Activated naive CD4-positive, alpha-beta T cell treated with anti-CD3 and anti-CD28 coated beads for 36 hours (primary cell): ENCODE data around the gene ITGA11. TPM values are rescaled to one million over a fixed set of nuclear protein-coding genes. Genes with fewer than 3 reads are reported as not detected.

Experiments
- CTCF ChIA-PET: fragments of 350-600 bp; sonication (Branson Sonifier 250); formaldehyde crosslinking; loops from one replicate; lab custom pipeline; 2021; ENCODE audit warnings: antibody characterized with exemption; lab: Charles Lee
- DNase-seq: peaks from one replicate; pipeline ENCODE4 v3.0.0-alpha.2; 2020
- H3K27ac Mint-ChIP-seq: one replicate; pipeline ENCODE4 v1.8.0; 2021; ENCODE audit warnings: mild to moderate bottlenecking, mixed read lengths
- H3K27me3 Mint-ChIP-seq: one replicate; pipeline ENCODE4 v1.8.0; 2021; ENCODE audit warnings: low read depth, mixed read lengths
- H3K36me3 Mint-ChIP-seq: one replicate; pipeline ENCODE4 v1.8.0; 2021; ENCODE audit warnings: low read depth, mixed read lengths
- H3K4me1 Mint-ChIP-seq: one replicate; pipeline ENCODE4 v1.8.0; 2021; ENCODE audit warnings: low read depth, mixed read lengths
- H3K4me3 Mint-ChIP-seq: one replicate; pipeline ENCODE4 v1.8.0; 2021; ENCODE audit warnings: mild to moderate bottlenecking, moderate library complexity, mixed read lengths
- H3K9me3 Mint-ChIP-seq: one replicate; pipeline ENCODE4 v1.8.0; 2021; ENCODE audit warnings: mixed read lengths
- intact Hi-C: fragments of 100-400 bp; cut with micrococcal nuclease; formaldehyde crosslinking; loops from one replicate; pipeline ENCODE4 v1.15.1; 2023
- total RNA-seq, 2 experiments: library from RNA; stranded (reverse); gene quantifications; one replicate each; pipeline ENCODE4 v1.2.3, GENCODE V29; 2021

The ITGA11 gene
- total RNA-seq, 2 experiments from 2014 or later = 0.02 to 0.12 TPM

DNA sequence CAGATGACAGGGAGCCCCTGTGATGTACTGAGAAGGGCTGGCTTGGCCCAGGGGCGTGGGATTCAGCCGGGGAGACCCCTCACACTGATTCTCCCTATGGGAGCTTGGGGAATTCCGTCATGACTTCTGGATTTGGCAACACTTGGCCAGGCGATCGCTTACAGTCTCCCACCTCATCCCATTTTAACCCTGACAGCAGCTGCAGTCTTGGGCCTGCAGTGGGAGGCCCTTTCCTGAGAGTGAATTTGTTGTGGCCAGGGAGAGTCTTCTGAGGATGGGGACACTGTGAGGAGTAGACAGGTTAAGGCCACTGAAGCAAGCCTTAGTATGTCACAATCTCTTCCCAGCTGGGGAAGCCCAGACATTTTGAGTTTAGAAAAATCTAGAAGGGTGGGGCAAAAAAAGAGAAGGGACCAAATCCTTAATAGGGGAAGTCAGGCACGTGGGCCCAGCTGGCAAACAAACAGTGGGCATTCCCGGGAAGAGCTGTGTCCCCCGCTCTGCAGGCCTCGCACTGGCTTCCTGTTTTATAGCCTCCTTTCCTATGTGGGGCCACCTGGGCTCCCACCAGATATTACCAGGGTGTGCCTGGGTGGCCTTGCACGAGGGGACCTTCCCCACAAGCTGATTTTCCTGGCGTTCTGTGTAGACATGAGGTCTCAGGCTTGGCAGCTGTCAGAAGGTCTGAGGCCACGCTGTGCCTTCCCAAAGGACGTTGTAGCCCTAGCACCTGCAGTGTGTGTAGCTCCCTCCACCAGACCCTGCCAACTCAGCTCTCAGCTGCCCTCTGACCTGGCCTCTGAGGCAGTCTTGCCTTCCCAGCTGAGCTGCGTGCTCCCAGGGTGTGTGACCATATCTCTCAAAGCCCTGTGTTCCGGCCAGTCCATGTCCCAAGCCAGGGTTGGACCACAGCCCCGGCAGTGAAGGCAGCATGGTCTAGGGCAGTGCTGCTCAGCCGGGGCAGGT lies 89.9 kb downstream of the ITGA11 start:
- intact Hi-C loops = no loop called here
- Mint-ChIP-seq H3K9me3 (no peaks in the 10 kb centered on the region), H3K4me1 (no peaks in the 10 kb centered on the region), H3K27ac (no peak overlapping the region), H3K27me3 (no peaks in the 10 kb centered on the region), H3K4me3 (no peak overlapping the region), H3K36me3 (no peaks in the 10 kb centered on the region)
- no peak for DNase-seq
- CTCF ChIA-PET = interaction anchor here (0.7 to 1.9 kb wide), 4 partner anchors 13 to 35 kb away, joined by 3 to 5 read pairs (median 4); no protein-coding TSS in a partner anchor

DNA sequence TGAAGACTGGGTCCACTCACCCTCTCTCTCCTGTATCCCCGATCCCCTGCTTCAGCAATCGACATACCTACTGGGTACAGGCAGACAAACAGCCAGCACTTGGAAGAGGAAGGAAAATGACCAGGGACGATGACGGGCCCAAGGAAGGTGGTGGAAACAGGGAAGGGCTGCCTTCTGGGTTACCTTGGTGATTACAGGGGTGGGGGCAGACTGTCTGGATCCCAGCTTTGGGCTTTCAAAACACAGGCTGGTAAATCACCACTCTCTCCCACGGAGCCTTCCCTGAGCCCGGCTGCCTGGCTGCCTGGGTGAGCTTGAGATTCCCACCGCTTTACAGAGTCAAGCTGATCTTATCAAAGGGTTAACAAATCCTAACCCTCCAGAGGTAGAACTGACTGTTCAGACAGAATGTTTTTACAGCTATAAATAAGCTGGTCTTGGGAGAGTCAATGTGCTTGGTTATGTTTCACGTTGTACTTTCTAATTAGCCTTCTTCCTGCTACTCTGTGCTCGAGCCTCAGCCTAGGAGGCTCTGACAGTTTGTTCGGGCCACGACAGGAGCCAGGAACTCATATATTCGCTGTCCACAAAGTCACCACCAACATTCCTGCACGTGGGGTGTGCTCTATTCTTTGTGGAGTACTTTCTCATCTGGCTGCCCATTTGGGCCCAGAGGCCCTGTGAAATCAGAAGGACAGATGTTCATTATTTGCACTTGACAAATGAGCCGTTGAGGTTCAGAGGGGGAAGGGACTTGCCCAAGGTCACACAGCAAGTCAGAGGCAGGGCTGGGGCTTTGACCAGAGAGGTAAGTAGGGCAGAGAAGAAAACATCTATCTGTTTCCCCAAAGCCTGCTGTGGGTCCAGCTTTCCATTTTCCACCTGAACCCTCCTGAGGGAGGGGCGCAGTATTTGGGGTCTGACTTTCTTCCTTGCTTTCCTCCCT lies 91.0 kb downstream of the ITGA11 start:
- CTCF ChIA-PET = interaction anchor here (1.9 kb wide), 1 partner anchor 34 kb away, joined by 5 read pairs; no protein-coding TSS in a partner anchor
- intact Hi-C loops = no loop called here
- Mint-ChIP-seq H3K36me3 (no peaks in the 10 kb centered on the region), H3K4me1 (no peaks in the 10 kb centered on the region), H3K27me3 (no peaks in the 10 kb centered on the region), H3K4me3 (no peak overlapping the region), H3K9me3 (no peaks in the 10 kb centered on the region), H3K27ac (no peak overlapping the region)
- DNase-seq = no peak

DNA sequence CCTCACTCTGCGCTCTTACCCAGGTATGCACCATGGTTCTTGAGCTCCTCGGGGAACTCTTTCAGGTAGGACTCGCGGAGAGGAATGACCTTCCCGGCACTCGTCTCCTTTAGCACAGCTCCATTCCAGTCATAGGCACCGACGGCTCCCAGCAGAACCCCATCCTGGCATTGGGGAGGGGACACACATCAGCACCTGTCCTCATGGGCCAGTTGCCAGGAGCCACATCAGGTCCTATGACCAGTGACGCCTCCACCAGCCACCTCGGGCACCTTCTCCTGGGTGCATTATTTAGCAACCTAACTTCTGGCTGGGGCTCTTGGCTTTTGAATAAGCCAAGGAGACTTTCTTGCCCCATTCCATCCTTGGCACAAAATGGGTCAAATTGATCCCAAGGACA lies 92.5 kb downstream of the ITGA11 start:
- intact Hi-C loops = no loop called here
- CTCF ChIA-PET = no interaction called here
- H3K27ac Mint-ChIP-seq = no peak overlapping the region
- DNase-seq = no peak
- no peaks in the 10 kb centered on the region for H3K36me3 Mint-ChIP-seq
- H3K4me1 Mint-ChIP-seq = no peaks in the 10 kb centered on the region
- no peak overlapping the region for H3K4me3 Mint-ChIP-seq
- H3K9me3 Mint-ChIP-seq = no peaks in the 10 kb centered on the region
- no peaks in the 10 kb centered on the region for H3K27me3 Mint-ChIP-seq

DNA sequence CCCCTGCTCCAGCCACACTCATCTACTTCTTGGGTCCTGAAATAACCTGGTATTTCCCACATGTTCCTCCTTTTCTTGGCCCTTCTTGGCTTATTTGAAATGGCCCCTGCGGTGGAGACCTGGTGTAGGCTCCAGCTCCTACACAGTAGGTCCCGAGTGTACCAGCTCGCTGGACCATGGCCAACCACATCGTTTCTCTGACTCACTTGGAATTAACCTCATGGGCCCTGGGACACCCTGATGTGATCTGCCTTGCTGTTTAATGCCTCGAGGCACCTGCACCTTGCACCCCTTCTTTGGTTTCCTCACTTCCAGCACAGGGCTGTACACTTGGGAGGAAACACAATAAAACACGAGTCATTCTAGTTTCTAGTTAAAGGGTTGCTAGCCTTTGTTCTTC lies 94.1 kb downstream of the ITGA11 start:
- Mint-ChIP-seq H3K36me3 (no peaks in the 10 kb centered on the region), H3K9me3 (no peaks in the 10 kb centered on the region), H3K4me1 (no peaks in the 10 kb centered on the region), H3K27ac (no peak overlapping the region), H3K4me3 (no peak overlapping the region), H3K27me3 (no peaks in the 10 kb centered on the region)
- CTCF ChIA-PET = interaction anchor here (0.7 kb wide), 2 partner anchors 32 to 40 kb away, joined by 3 read pairs; no protein-coding TSS in a partner anchor
- no peak for DNase-seq
- intact Hi-C loops = no loop called here

DNA sequence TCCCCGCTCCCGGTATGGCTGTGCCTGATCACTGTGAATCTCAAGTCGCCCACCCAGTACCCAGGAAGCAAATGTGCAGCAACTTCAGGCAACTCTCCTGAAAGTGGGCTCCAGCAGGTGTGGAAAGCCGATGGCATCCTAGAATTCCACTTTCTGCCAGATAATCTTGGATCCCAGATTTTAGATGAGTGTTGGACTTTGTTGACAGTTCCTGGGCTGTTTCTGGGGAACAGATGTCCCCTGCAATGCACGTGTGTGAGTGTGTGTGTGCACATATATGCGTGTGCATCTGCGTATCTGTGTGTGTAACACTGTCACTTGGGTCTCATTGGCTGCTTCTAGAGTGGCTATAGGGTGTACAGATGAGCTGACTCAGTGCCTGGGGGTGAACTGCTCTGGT lies 95.4 kb downstream of the ITGA11 start:
- intact Hi-C loops = no loop called here
- DNase-seq = no peak
- Mint-ChIP-seq H3K36me3 (no peaks in the 10 kb centered on the region), H3K4me1 (no peaks in the 10 kb centered on the region), H3K27ac (no peak overlapping the region), H3K27me3 (no peaks in the 10 kb centered on the region), H3K9me3 (no peaks in the 10 kb centered on the region), H3K4me3 (no peak overlapping the region)
- CTCF ChIA-PET = no interaction called here

DNA sequence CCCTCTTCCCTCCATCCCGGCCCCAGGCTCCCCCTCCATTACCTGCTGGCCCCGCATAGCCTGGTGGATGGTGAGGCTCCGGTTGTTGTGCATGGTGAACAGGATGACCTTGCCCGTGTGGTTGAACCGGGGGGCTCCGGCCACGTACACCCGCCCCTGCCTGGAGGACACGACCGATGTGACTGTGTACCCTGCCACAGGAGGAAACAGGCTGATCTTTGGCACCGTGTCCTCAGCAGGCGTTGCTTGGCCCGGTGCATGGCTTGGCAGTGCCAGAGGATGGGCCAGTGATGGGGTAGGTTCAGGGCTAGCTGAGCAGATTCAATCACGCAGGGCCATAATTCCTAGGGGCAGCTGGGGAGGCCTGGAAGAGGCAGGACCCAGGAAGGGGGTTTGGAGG lies 96.3 kb downstream of the ITGA11 start:
- Mint-ChIP-seq H3K27me3 (no peaks in the 10 kb centered on the region), H3K4me1 (no peaks in the 10 kb centered on the region), H3K4me3 (no peak overlapping the region), H3K9me3 (no peaks in the 10 kb centered on the region), H3K36me3 (no peaks in the 10 kb centered on the region), H3K27ac (no peak overlapping the region)
- intact Hi-C loops = no loop called here
- CTCF ChIA-PET = no interaction called here
- DNase-seq = no peak

DNA sequence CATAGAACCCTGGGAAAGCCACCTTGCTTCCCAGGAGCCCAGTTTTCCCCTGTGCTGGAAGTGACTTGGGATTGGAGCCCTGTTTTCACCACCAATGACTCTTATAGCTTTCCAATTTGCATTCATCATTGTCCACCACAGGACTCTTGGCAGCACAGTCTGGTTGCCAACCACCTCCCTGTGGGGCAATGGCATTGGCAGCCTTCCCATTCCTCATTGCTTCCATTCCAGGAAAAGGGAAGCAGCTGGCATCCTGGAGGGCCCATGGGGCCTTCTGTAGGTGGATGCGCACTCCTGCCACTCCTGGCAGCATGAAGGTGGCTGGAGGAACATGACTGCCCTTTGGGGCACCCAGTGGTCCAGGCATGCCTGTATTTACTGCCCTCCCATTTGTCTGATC lies 96.7 kb downstream of the ITGA11 start:
- Mint-ChIP-seq H3K27ac (no peak overlapping the region), H3K4me3 (no peak overlapping the region), H3K27me3 (no peaks in the 10 kb centered on the region), H3K4me1 (no peaks in the 10 kb centered on the region), H3K9me3 (no peaks in the 10 kb centered on the region), H3K36me3 (no peaks in the 10 kb centered on the region)
- no peak for DNase-seq
- intact Hi-C loops = no loop called here
- CTCF ChIA-PET = no interaction called here

DNA sequence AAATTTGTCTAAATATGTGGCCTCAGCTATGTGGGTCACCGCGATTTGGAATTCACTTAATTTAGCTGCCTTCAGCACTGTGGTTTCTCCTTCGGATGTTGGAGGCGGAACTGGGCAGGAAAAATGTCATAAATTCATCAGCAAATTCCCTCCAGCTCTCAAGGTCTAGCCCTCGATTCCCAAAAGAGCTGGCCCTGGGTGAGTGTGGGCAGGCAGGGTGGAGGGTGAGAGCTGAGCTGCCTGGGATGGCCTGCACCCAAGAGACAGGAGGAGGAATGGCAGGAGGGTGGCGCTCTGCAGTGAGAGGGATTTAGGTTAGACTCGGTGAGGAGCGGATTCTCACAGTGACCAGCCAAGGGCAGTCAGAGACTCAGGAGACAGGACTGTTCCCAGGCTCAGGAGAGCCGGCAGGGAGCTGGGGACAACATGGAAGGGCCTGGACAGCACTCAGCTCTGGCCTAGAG lies 97.3 kb downstream of the ITGA11 start:
- intact Hi-C loops = no loop called here
- Mint-ChIP-seq H3K27ac (no peak overlapping the region), H3K4me1 (no peaks in the 10 kb centered on the region), H3K27me3 (no peaks in the 10 kb centered on the region), H3K9me3 (no peaks in the 10 kb centered on the region), H3K4me3 (no peak overlapping the region), H3K36me3 (no peaks in the 10 kb centered on the region)
- CTCF ChIA-PET = no interaction called here
- no peak for DNase-seq

DNA sequence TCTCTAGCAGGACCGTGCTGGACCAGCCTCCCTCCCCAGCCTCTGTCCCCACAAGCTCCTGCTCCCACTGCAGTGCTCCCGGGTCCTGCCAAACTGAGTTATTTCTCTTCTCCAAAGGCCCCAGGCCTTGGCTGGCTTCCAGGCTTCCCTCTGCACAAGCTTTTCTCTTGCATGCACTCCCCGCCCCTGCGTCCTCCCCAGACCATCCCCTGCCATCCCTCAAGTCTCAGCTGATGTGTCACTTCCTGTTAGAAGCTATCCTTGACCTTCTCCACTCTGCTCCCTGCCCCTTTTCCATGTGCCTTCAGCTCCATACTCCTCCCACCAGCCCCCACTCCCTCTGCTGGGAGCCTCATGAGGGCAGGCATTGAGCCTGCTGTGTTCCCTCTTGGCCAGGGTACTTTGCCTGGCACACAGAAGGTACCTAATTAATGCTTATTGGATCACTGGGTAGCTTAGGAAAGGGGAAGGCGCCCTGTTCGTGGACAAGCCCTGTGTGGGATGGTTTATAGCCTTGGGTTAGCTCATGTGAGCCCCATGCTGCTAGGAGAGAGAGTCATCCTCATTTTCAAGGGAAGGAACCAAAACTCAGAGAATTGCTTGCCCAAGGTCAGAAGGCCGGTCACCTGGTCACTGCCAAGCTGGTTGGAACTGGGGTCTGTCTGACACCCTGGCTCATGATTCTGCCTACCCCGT lies 98.0 kb downstream of the ITGA11 start:
- no peak overlapping the region for H3K4me3 Mint-ChIP-seq
- no peaks in the 10 kb centered on the region for H3K36me3 Mint-ChIP-seq
- H3K4me1 Mint-ChIP-seq = peaks cover 1% of the 10 kb centered on the region
- no peaks in the 10 kb centered on the region for H3K27me3 Mint-ChIP-seq
- H3K27ac Mint-ChIP-seq = no peak overlapping the region
- no peak for DNase-seq
- intact Hi-C loops = no loop called here
- CTCF ChIA-PET = no interaction called here
- H3K9me3 Mint-ChIP-seq = no peaks in the 10 kb centered on the region

DNA sequence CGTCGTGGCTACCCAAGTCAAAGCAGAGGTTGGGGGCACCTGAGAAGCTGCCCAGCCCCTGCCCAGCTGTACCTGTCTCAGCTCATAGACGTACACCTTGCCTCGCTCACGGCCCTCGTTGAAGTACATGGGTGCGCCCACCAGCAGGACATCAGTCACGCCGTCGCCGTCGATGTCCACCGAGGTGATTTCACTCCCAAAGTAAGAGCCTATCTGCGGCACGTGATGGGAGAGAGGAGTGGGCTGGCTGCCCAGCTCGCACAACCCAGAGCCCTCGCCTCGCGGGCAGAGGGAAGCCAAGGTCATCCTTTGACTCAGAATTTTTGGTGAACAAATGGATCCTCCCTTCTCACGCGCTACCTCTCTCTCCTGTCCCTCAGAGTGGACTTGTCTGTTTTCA lies 99.7 kb downstream of the ITGA11 start:
- Mint-ChIP-seq H3K27me3 (no peaks in the 10 kb centered on the region), H3K27ac (no peak overlapping the region), H3K4me3 (no peak overlapping the region), H3K9me3 (no peaks in the 10 kb centered on the region), H3K36me3 (no peaks in the 10 kb centered on the region), H3K4me1 (peaks cover 18% of the 10 kb centered on the region)
- DNase-seq = no peak
- intact Hi-C loops = no loop called here
- CTCF ChIA-PET = interaction anchor here (1.1 kb wide), 1 partner anchor 26 kb away, joined by 3 read pairs; no protein-coding TSS in a partner anchor

DNA sequence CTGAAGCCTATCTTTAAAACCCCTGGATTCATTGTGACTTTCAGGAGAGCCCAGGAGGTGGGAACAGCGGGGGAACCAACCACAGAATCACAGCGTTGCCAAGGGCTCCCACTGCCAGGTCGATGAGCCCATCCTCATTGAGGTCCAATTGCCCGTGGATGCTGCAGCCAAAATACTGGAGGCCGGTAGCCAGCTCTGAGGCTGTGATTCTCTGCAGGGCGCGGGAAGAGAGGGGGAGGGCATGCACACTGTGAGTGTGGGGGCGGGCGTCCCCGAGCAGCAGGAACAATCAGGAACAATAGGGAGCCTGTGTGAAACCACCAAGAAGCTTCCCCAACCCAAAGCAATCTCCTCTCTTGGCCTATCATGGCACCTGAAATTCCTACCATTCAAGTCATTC lies 101.1 kb downstream of the ITGA11 start:
- DNase-seq = no peak
- Mint-ChIP-seq H3K27ac (no peak overlapping the region), H3K27me3 (no peaks in the 10 kb centered on the region), H3K4me1 (peaks cover 28% of the 10 kb centered on the region), H3K9me3 (no peaks in the 10 kb centered on the region), H3K36me3 (no peaks in the 10 kb centered on the region), H3K4me3 (no peak overlapping the region)
- CTCF ChIA-PET = no interaction called here
- intact Hi-C loops = no loop called here

DNA sequence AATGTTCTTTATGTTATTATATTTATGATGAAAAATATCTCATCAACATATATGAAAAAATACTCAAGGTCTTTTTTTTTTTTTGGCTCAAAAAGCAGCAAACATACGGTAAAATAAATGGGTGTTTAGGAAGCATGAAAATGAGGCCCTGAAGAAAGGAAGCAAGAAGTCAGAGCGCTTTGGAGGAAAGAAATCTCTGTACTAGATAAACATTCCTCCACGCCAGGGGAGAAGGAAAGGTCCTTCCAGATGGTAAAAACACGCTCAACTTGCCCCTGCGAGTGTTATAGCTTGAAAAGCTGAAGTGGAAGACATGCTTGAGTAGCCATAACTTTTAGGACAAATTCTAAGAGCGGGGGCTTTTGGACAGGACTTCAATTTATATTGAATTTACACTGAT lies 101.5 kb downstream of the ITGA11 start:
- Mint-ChIP-seq H3K9me3 (no peaks in the 10 kb centered on the region), H3K27ac (no peak overlapping the region), H3K4me3 (no peak overlapping the region), H3K4me1 (peaks cover 28% of the 10 kb centered on the region), H3K36me3 (no peaks in the 10 kb centered on the region), H3K27me3 (no peaks in the 10 kb centered on the region)
- intact Hi-C loops = no loop called here
- DNase-seq = no peak
- CTCF ChIA-PET = no interaction called here
